ENCODE measurements around the gene CMKLR1.

Gene CMKLR1

DNA sequence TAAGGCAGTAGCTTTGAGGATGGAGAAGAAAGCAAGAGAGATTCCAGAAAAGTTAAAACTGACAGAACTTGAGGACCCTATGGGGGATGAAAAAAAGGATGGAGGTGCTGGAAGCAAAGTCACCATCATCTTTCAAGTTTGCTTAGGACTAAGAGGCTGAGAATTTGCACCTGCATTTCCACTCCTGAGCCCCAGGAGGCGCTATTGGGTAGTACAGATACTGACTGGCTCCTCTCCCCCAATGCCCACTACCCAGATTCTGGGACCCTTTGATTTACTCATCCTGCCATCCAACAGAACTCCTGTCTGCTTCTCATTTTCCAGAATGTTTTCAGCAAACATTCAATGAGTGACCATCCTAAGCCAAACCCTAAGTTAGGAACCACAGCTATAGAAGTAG lies 34.0 kb upstream of the CMKLR1 start:
- Histone ChIP-seq H3K27me3 (ENCODE audit: control insufficient read depth, insufficient read depth, low read length) (no peaks in the 10 kb centered on the region), H3K4me3 (ENCODE audit: low read length) (no peak overlapping the region), H3K27ac (ENCODE audit: low read depth, low read length) (no peak overlapping the region), H3K36me3 (ENCODE audit: control insufficient read depth, insufficient read depth, low read length) (no peaks in the 10 kb centered on the region), H3K9ac (ENCODE audit: low read length) (no peak overlapping the region), H3K4me1 (ENCODE audit: control insufficient read depth, insufficient read depth, low read length) (no peaks in the 10 kb centered on the region)

DNA sequence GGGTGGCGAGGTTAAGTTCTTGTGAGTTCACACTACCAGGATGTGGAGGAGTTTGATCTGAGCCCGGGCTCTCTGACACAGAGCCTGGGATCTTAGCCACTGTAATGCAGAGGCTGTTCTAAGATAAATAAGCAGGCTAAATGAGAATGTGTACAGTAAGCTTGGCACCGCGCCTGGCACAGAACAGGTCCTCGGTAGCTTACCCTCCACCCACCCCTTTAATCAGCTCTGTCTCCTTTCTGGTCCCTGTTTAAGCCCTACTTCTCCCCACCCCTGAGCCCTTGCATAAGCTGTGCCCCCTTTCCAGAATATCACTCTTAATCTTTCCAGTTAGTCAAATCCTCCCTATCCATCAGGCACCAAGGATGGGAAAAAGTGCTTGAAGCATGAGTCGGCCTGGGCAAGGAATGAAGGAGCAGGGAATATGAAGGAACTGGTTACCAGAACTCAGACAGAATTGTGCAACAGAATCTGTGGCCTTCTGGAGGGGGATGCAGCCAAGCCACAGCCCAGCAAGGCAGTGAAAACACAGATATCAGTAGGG lies 32.8 kb upstream of the CMKLR1 start:
- no peak overlapping the region for H3K9ac ChIP-seq (ENCODE audit: low read length)
- no peak overlapping the region for H3K4me3 ChIP-seq (ENCODE audit: low read length)
- H3K27ac ChIP-seq (ENCODE audit: low read depth, low read length), result no peak overlapping the region
- no peaks in the 10 kb centered on the region for H3K36me3 ChIP-seq (ENCODE audit: control insufficient read depth, insufficient read depth, low read length)
- no peaks in the 10 kb centered on the region for H3K4me1 ChIP-seq (ENCODE audit: control insufficient read depth, insufficient read depth, low read length)
- no peaks in the 10 kb centered on the region for H3K27me3 ChIP-seq (ENCODE audit: control insufficient read depth, insufficient read depth, low read length)

DNA sequence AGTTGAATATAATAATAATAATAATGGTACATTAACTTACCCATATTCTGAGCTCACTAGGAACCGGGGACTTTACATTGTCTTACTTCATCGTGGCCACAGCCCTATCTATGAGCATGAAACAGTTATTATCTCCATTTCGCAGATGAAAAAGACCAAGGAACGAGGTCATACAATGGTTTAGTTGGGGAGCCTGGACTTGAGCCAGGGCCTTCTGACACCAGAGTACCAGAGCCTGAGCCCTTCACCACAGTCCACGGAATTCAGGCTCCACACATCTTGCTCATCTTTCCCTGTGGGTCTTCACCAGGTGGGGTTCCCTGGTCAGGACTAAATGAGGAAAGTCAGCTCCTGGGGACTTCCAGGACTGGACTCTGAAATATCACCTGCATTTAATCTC lies 31.3 kb upstream of the CMKLR1 start:
- no peak overlapping the region for H3K9ac ChIP-seq (ENCODE audit: low read length)
- H3K4me3 ChIP-seq (ENCODE audit: low read length), result no peak overlapping the region
- H3K4me1 ChIP-seq (ENCODE audit: control insufficient read depth, insufficient read depth, low read length), result no peaks in the 10 kb centered on the region
- H3K27ac ChIP-seq (ENCODE audit: low read depth, low read length), result no peak overlapping the region
- H3K36me3 ChIP-seq (ENCODE audit: control insufficient read depth, insufficient read depth, low read length), result no peaks in the 10 kb centered on the region
- H3K27me3 ChIP-seq (ENCODE audit: control insufficient read depth, insufficient read depth, low read length), result no peaks in the 10 kb centered on the region

DNA sequence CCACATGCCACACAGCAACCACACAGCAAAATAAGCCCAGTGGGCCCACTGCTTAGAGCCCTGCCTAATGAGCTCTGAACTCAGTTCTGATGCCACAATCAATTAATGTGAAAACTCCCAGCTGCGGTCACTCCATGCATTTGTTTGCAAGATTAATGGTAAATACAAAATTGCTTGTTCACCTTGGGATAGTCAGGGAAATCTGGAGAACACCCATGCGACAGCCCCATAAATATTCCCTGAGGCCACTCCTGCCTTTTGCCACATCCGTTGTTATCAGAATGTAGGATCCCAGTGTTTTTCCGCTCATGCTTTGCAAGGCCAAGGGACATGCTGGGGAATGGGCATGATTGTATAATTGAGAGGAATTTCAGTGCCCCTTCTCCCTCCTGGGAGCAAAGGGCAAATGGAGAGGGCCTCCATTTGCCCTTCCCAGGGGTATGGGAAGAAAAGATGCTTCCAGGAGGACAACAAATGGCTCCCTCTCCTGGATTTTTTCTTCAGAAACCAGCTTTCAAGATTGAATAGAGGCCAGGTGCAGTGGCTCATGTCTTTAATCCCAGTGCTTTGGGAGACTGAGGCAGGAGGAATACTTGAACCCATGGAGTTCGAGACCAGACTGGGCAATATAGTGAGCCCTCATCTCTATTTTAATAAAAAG lies 30.8 kb upstream of the CMKLR1 start:
- H3K27me3 ChIP-seq (ENCODE audit: control insufficient read depth, insufficient read depth, low read length), result no peaks in the 10 kb centered on the region
- H3K4me1 ChIP-seq (ENCODE audit: control insufficient read depth, insufficient read depth, low read length), result no peaks in the 10 kb centered on the region
- no peak overlapping the region for H3K4me3 ChIP-seq (ENCODE audit: low read length)
- H3K27ac ChIP-seq (ENCODE audit: low read depth, low read length), result no peak overlapping the region
- H3K36me3 ChIP-seq (ENCODE audit: control insufficient read depth, insufficient read depth, low read length), result no peaks in the 10 kb centered on the region
- no peak overlapping the region for H3K9ac ChIP-seq (ENCODE audit: low read length)

DNA sequence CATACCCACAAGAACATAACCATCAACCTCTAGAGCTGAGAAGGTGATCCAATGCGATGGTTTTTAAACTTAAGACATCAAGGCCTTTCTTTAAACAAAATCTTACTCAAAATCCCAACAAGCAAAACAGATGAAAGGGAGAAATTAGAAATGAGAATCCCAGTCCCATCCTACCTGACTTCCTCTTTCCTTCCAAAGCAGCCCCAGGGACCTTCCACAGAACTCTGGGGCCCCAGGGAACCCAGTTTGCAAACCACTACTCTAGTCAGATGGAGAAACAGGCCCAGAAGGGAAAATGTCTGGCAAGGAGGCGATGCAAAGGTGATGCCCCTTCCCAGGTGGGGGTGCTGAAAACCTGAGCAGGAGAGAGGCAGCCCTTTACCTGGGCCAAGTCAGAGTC lies 29.0 kb upstream of the CMKLR1 start:
- Histone ChIP-seq H3K4me3 (ENCODE audit: low read length) (no peak overlapping the region), H3K27ac (ENCODE audit: low read depth, low read length) (no peak overlapping the region), H3K4me1 (ENCODE audit: control insufficient read depth, insufficient read depth, low read length) (no peaks in the 10 kb centered on the region), H3K27me3 (ENCODE audit: control insufficient read depth, insufficient read depth, low read length) (no peaks in the 10 kb centered on the region), H3K36me3 (ENCODE audit: control insufficient read depth, insufficient read depth, low read length) (no peaks in the 10 kb centered on the region), H3K9ac (ENCODE audit: low read length) (no peak overlapping the region)

DNA sequence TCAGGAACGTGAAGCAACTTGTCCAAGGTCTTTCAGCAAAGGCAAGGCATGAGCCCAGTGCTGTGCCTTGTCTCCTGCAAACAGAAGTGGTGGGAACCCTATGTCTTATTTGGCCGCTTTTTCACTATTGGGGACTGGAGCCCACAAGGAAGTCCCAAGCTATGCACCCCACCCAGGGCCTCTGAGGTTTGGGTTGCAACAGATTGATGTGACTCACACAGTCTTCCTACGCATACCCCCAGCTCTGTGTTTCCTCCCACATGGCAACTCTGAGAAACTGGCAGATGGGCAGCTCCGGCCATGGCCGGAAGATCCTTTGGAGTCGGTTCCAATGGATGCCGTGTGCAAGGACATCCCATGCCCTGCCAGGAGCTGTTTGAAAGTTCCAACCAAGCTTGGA lies 28.3 kb upstream of the CMKLR1 start:
- Histone ChIP-seq H3K36me3 (ENCODE audit: control insufficient read depth, insufficient read depth, low read length) (no peaks in the 10 kb centered on the region), H3K9ac (ENCODE audit: low read length) (no peak overlapping the region), H3K27ac (ENCODE audit: low read depth, low read length) (no peak overlapping the region)

DNA sequence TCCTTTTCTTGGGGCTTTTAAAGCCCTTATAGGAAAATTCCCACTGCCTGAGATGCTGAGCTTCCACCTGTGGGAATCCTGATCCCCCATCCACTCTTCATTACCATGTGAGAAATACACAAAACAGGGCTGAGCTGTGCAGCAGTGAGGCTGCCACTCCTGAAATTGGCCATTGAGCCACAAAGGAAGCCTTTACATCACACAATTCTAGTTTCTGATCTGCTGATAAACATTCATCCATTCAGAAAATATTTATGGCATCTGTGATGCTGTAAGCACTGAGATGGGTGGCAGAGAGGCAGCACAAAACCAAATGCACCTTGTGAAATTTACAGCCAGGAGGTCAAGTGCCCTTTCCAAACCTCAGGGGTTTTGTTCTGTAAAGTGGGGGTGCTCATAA lies 26.2 kb upstream of the CMKLR1 start:
- Histone ChIP-seq H3K9ac (ENCODE audit: low read length) (no peak overlapping the region), H3K36me3 (ENCODE audit: control insufficient read depth, insufficient read depth, low read length) (no peaks in the 10 kb centered on the region), H3K4me1 (ENCODE audit: control insufficient read depth, insufficient read depth, low read length) (no peaks in the 10 kb centered on the region), H3K27me3 (ENCODE audit: control insufficient read depth, insufficient read depth, low read length) (no peaks in the 10 kb centered on the region), H3K4me3 (ENCODE audit: low read length) (no peak overlapping the region), H3K27ac (ENCODE audit: low read depth, low read length) (no peak overlapping the region)

More for the DNA sequence above, 28.3 kb upstream of the CMKLR1 start:
- Histone ChIP-seq H3K4me3 (ENCODE audit: low read length) (no peak overlapping the region), H3K4me1 (ENCODE audit: control insufficient read depth, insufficient read depth, low read length) (no peaks in the 10 kb centered on the region), H3K27me3 (ENCODE audit: control insufficient read depth, insufficient read depth, low read length) (no peaks in the 10 kb centered on the region)

DNA sequence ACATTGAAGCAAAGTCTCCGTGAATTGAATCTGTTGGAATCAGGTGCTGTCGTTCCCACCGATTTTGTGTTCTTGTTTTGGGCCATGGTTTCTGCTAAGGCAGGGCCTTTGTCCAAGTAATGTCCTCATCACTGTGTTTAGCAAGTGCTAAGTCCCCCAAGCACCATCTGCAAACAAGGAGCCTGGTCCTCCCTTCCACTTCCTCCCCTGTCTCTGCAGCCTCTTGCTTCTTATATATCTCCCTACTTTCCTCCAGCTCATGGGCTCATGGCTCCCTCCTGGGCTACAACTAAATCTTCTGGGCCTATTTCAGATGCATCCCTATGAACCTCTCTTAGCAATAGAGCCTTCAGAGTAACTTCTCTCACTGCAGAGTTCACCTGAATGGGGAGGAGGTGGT lies 25.8 kb upstream of the CMKLR1 start:
- Histone ChIP-seq H3K36me3 (ENCODE audit: control insufficient read depth, insufficient read depth, low read length) (no peaks in the 10 kb centered on the region), H3K27ac (ENCODE audit: low read depth, low read length) (no peak overlapping the region), H3K4me3 (ENCODE audit: low read length) (no peak overlapping the region), H3K27me3 (ENCODE audit: control insufficient read depth, insufficient read depth, low read length) (no peaks in the 10 kb centered on the region), H3K9ac (ENCODE audit: low read length) (no peak overlapping the region), H3K4me1 (ENCODE audit: control insufficient read depth, insufficient read depth, low read length) (no peaks in the 10 kb centered on the region)

DNA sequence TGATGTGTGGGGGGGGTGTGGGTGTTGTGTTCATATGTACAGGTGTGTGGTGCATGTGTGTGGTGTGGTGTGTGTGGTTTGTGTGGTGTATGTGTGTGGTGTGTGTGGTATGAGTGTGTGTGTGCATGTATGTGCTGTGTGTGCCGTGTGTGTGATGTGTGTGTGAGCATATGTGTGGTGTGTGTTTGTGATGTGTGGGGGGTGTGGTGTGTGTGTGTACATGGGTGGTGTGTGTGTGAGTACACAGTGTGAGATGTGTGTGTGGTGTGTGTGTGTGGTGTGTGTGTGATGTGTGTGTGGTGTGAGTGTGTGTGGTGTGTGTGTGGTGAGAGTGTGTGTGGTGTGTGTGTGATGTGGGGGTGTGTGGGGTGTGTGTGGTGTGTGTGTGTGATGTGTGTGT lies 24.5 kb upstream of the CMKLR1 start:
- no peak overlapping the region for H3K4me3 ChIP-seq (ENCODE audit: low read length)
- no peak overlapping the region for H3K9ac ChIP-seq (ENCODE audit: low read length)
- no peaks in the 10 kb centered on the region for H3K36me3 ChIP-seq (ENCODE audit: control insufficient read depth, insufficient read depth, low read length)
- no peaks in the 10 kb centered on the region for H3K4me1 ChIP-seq (ENCODE audit: control insufficient read depth, insufficient read depth, low read length)
- no peak overlapping the region for H3K27ac ChIP-seq (ENCODE audit: low read depth, low read length)
- H3K27me3 ChIP-seq (ENCODE audit: control insufficient read depth, insufficient read depth, low read length), result no peaks in the 10 kb centered on the region

DNA sequence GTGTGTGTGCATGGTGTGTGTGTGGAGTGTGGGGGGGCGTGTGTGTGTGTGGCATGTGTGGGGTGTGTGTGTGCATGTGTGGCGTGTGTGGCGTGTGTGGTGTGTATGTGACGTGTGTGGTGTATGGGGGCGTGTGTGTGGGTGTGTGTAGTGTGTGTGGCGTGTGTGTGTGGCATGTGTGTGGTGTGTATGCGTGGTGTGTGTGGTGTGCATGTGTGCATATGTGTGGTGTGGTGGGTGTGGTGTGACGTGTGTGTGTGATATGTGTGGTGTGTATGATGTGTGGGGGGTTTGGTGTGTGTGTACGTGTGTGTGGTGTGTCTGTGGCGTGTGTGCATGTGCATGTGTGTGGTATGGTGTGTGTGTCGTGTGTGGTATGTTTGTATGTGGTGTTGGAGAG lies 24.1 kb upstream of the CMKLR1 start:
- H3K4me1 ChIP-seq (ENCODE audit: control insufficient read depth, insufficient read depth, low read length), result no peaks in the 10 kb centered on the region
- H3K4me3 ChIP-seq (ENCODE audit: low read length), result no peak overlapping the region
- H3K36me3 ChIP-seq (ENCODE audit: control insufficient read depth, insufficient read depth, low read length), result no peaks in the 10 kb centered on the region
- H3K27me3 ChIP-seq (ENCODE audit: control insufficient read depth, insufficient read depth, low read length), result no peaks in the 10 kb centered on the region
- no peak overlapping the region for H3K27ac ChIP-seq (ENCODE audit: low read depth, low read length)
- H3K9ac ChIP-seq (ENCODE audit: low read length), result no peak overlapping the region

DNA sequence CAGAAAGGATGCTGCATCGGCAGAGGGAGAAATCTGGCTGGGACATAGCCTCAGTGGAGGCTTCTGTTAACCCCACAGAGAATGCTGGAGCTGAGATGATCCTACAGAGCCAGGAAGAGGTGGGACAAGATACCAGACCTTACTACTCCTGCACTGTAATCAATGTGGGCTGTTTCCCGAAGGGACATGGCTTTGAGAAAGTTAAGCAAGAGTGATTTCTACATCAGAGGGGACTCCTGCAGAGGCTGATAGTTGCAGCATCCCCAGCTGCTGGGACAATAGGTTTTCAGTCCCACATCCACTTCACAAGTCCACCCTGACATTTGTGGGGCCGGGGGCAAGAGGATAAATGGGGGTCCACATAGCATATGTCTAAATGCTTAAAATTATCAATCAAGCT lies 22.5 kb upstream of the CMKLR1 start:
- H3K4me1 ChIP-seq (ENCODE audit: control insufficient read depth, insufficient read depth, low read length), result no peaks in the 10 kb centered on the region
- H3K36me3 ChIP-seq (ENCODE audit: control insufficient read depth, insufficient read depth, low read length), result no peaks in the 10 kb centered on the region
- H3K9ac ChIP-seq (ENCODE audit: low read length), result no peak overlapping the region
- H3K4me3 ChIP-seq (ENCODE audit: low read length), result no peak overlapping the region
- no peak overlapping the region for H3K27ac ChIP-seq (ENCODE audit: low read depth, low read length)
- H3K27me3 ChIP-seq (ENCODE audit: control insufficient read depth, insufficient read depth, low read length), result no peaks in the 10 kb centered on the region

DNA sequence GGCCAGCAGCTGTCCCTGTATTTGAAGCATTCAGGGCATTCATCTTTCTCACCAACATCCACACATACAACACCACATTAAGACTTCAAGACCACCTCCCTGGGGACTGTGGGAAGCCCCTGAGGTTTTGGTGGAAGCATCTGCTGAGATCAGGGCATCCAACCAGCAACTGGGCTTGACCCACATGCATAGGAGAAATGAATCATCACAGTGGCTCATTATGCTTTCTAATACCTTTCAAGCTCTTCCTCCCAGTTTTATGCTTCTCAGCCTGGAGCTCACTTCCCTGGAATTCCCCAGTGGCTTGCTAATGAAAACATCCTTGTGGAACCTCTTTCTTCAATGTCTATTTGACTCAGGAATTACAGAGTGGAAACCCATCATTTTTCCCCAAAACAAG lies 21.4 kb upstream of the CMKLR1 start:
- no peaks in the 10 kb centered on the region for H3K4me1 ChIP-seq (ENCODE audit: control insufficient read depth, insufficient read depth, low read length)
- no peak overlapping the region for H3K27ac ChIP-seq (ENCODE audit: low read depth, low read length)
- no peak overlapping the region for H3K4me3 ChIP-seq (ENCODE audit: low read length)
- H3K27me3 ChIP-seq (ENCODE audit: control insufficient read depth, insufficient read depth, low read length), result no peaks in the 10 kb centered on the region
- no peaks in the 10 kb centered on the region for H3K36me3 ChIP-seq (ENCODE audit: control insufficient read depth, insufficient read depth, low read length)
- H3K9ac ChIP-seq (ENCODE audit: low read length), result no peak overlapping the region

DNA sequence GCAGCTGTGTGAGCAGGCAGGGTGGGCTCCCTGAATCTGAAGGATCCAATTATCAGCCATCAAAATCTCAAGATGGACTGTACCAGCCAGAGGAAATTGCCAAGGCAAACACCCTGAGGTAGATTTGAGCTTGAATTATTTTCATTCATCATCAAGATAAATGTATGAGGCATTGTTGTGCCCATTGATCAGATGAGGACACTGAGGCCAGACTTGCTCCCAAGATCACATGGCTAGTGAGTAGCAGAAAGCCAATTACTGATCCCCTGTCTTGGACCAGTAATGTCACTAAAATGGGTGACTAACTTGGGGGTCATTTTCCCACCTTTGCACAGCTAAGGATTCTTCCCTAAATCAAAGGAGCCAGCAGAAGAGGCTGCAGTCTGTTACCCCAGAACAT lies 20.9 kb upstream of the CMKLR1 start:
- Histone ChIP-seq H3K36me3 (ENCODE audit: control insufficient read depth, insufficient read depth, low read length) (no peaks in the 10 kb centered on the region), H3K9ac (ENCODE audit: low read length) (no peak overlapping the region), H3K4me3 (ENCODE audit: low read length) (no peak overlapping the region), H3K27me3 (ENCODE audit: control insufficient read depth, insufficient read depth, low read length) (no peaks in the 10 kb centered on the region), H3K4me1 (ENCODE audit: control insufficient read depth, insufficient read depth, low read length) (no peaks in the 10 kb centered on the region), H3K27ac (ENCODE audit: low read depth, low read length) (no peak overlapping the region)
